HG02759 (cell line): ENCODE measurements around the gene ELK4.
A peak's percentile ranks its signal among the peaks of the same experiment; 100 is the strongest.

Experiments
- ATAC-seq: cut with Tn5 transposase; IDR thresholded peaks from one replicate; pipeline ENCODE4 v1.9.1; 2021; ENCODE audit warnings: mild to moderate bottlenecking, moderate library complexity; ENCODE audit not compliant: unreplicated experiment

The ELK4 gene

DNA sequence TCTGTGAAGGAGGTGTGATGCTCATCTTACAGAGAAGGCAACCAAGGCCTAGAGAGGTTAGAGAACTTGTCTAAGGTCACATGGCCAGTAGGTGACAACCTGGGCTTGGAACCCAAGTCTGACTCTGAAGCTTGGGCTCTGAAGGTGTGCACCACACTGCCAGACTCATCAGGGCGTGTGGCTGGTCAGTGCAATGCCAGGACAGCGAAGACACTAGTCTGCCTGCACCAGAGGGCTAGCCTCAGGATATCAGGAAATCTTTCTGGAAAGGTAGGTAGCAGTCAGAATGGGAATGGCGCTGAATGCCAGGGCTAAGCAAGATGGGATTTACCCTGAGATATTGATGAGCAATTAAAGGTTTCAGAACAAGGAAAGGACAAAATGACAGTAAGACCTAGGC is 34.9 kb downstream of the ELK4 start:
- no peak for ATAC-seq

DNA sequence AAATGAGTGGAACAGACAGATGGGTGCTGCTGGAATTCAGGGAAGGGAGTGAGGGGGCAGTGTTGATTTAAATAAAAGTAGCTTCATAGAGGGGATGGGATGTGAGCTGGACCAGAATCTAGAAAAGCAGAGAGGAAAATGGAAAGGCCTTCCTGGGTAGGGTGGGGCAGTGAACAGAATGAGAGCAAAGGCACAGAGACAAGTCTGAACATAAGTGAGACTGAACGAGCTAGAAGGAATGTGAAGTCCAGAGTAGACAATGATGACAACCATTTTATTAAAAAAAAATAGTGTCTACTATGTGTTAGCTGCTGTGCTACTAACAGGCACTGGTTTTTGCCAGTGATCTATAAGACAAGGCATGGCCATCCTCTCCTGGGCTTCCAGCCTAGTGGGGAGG is 36.0 kb downstream of the ELK4 start:
- ATAC-seq = no peak

DNA sequence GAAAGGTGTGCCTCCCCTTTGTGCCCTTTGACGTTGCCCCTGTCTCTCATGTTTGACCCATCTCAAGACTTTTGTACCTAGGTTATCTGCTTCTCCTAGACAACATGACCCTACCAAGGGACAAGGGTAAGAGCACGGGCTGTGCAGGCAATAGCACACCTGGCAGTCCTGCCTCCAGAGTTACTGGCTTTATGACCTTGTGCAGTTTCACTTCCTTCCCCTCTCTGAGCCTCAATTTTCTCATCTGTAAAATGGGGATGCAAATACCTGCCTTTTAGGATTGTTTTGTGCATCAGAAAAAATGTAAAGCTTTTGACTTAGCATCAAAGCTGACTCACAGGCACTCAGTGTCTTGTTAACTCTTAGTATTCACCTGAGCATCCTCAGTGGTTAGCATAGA is 36.4 kb downstream of the ELK4 start:
- no peak for ATAC-seq

DNA sequence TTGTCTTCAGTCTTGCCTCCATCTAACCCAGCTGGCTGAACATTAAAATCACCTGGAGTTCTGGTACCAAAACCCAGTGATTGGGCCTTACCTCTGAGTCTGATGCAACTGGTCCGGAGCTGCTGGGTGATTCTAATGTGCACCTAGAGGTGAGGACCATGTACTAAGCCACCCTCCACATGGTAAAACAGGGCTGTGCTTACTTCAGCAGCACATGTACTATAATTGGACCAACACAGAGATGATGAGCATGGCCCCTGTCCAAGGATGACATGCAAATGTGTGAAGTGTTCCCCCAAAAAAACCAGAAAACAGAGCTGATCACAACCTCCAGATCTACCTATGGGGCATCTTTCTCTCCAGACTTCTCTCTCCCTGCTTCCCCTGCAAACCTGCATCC is 37.0 kb downstream of the ELK4 start:
- no peak for ATAC-seq

DNA sequence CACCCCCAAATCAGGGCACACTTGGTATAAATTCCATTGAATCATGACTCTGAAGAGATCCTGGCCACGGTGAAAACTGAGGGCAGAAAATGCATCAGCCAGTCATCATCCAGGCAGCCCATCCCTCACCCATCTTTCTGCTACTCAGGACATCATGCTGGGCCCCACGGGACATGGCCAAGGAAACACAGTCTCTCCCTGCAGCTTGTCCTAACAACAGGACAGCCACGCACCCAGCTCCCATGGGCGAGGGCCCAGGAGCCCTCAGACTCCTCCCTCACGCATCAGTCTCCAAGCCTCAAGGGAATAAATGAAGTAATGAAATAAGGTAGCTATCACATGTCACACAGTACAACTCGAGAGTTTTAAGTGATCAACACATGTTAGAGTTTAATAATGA is 37.8 kb downstream of the ELK4 start:
- peak; percentile 7 for ATAC-seq

DNA sequence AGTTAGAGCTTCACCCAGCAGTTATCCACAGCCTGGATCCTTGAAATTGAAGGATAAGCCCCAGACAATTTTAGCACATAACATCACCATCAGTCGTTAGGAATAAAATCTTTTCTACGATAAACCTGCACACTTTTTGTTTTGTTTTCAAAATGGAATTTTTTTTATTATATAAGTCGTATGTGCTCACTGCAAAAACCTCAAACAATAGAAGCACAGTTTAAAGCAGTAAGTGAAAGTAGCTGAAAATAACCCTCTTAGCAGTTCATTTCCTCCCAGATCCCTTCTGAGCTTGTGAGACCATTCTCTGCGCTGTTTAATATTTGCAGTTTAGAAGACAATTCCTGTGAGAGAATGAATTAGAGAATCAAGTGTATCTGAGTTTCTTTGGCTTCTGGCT is 38.3 kb downstream of the ELK4 start:
- peak; percentile 36 for ATAC-seq

DNA sequence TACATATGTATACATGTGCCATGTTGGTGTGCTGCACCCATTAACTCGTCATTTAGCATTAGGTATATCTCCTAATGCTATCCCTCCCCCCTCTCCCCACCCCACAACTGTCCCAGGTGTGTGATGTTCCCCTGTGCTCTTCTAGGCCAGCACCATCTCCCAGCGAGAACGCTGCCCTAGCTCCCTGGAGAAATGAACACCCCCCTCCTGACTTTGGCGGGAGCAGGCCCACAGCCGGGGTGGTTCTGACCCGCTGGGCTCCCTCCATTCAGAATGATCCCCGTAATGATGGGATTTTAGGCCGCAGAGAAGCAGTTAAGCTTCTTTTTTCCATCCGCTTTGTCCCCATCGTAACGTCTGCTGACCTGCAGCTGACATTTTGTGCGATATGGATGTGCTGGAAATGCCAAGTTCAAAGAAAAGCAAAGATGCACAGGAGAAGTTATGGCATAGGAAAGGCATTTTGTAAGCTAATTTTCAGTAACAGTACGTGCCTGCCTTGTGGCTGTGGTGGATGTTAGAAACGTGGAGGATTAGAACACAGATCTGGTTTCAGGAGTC is 39.3 kb downstream of the ELK4 start:
- no peak for ATAC-seq

DNA sequence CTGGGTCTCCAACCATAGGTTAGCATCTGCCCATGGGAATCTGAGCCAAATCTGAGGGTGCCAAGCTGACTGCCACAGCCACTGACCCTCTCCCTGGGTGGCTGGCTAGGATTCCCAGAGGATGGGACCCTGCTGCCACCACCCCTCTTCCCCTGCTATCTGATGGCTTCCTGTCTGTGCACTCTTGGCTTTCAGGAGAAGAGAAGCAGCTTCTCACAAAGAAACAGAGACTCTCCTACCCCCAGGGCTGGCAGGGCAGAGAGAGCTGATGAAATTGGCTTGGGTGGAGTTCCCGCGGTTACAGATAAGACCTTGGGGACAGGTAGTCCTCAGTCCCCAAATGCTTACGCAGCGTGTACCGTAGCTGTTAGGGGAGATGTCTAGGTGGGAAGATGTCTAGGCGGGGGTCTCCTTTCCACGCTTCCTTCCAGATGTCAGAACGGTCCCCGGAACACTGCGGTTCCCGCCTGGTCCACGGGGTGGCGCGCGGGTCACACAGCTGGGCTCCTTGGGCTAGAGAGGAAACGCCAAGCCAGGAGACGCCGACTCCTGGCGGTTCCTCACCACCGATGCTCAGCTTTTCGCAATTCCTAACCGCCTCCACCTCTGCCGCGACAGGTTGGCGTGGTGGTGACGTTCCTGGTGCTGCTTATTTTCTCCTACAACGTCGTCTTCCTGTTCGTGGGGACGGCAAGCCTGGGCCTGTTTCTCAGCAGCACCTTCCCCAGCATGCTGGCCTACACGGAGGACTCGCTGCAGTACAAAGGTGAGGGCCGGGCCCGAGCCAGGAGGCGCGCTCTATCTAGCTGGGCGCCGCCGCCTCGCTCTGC is 40.1 kb downstream of the ELK4 start:
- peak; percentile 80 for ATAC-seq

DNA sequence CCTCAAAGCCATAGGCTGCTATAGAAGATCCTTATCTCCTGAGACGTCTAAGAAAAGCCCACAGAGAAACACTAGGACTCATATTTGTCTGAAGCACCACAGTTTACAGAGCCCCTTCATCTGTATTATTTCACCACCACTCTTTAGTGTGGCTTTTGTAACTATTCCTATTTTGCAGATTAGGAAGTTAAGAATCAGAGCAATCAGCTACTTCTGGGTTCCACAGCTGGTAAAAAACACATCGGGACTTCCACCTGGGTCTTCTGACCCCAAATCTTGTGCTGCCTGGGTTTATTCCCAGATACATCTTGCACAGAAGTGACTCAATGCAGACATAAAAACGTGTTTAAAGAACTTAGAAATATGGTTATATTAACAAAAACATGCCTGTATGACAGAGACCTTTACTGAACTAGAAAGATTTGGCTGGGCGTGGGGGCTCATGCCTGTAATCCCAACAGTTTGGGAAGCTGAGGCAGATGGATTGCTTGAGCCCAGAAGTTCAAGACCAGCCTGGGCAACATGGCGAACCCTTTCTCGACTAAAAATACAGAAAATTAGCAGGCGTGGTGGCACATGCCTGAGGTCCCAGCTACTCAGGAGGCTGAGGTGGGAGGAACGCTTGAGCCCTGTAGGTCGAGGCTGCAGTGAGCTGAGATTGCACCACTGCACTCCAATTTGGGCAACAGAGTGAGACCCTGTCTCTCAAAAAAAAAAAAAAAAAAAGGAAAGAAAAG is 40.9 kb downstream of the ELK4 start:
- no peak for ATAC-seq

DNA sequence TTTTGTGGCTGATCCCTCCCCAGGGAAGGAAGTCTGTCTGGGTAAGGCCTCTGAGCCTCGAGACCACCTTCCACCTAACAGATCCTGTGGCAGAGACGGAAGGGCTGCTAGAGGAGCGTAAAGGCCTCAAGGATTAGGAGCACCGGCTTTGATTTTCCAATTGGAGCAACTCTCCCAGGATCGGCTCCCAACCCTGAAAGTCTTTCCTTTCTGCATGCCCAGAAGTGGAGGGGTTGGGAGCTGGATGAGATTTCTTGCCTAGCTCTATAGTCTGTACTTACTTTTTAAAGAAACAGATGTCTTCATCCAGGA is 41.4 kb downstream of the ELK4 start:
- ATAC-seq = no peak

DNA sequence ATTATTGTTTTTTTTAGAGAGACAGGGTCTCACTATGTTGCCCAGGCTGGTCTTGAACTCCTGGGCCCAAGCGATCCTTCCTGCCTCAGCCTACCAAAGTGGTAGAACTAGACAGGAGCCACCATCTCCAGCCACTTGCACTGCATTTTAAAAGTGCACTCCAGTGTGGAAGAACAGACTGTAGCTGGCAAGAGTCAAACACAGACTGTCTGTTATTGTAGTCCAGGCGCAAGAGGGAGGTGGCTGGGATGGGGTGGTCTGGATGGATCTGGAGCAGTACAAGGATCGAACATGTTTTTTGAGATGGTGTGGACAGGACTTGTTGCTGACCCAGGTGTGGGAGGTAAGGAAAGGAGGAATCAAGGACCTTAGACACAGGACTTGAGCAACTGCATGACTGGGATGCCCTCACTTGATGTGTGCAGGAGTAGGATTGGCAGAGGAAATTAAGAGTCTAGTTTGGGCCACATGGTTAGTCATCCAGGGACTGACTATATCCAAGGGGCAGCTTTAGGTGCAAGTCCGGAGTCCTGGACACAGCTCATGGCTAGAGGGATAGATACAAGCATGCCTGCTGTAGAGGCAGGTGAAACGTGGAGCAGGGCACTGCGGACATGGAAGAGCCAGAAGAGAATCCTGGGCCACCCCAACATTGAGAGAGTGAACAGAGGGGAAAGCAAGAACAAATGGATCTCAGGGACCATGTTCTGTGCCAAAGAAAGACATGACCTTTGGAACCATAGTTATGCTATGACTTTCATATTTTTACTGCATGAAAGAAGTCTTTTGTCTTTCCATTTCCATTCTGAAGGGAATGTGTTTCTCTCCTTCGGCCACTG is 42.0 kb downstream of the ELK4 start:
- no peak for ATAC-seq

DNA sequence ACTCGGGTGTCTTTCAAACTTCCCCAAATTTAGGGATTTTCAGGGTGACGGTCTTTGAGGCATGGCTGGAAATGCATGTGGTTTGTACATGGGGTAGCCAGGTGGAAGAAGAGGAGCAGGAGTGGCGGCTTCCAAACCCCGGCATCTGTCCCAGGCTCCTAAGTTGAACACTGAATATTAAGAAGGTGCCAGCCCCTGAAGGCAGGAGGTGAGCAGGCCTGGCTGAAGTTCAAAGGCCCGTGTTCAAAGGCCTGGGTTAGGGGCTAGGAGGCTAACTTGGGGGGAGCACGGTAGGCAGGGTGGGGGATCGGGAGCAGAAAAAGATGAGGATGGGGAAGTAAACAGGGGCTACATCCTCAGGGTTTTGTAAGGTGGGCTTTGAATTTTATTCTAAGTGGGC is 42.8 kb downstream of the ELK4 start:
- no peak for ATAC-seq

DNA sequence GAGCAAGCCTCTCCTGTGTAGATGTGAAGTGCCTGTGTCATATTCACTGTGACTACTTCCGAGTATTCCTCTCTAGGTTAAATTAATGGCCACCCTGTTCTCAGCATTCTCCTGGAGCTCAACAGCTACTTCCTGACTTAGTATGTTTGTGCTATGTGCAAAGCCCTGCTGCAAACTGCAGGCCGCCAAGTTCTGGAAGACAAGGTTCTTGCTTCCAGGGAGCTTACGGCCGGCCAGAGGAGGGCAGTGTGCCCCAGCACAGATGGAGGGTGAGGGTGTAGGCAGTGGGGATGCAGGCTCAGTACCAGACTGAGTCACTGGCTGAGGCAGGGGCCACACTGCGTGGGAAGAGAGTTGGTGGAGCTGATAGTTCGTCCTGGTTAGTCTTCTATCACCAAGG is 43.2 kb downstream of the ELK4 start:
- ATAC-seq = no peak

DNA sequence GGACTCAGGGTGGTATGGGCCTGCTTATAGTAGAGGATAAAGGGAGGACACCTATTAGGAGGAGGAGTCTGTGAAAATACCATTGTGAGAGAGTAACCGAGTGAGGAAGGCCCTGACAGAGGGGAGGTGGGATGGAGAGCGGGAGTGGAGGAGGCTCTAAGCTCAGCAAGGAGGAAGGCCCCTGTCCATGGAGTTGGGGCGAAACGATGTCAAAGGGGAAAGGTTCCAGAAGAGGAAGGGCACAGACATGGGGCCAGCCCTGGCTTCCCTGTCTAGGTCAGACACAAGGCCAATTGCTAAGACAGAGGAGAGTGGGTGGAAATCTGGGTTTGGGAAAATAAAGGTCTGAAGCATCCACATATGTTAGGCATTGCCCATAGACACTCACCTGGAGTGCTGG is 44.2 kb downstream of the ELK4 start:
- no peak for ATAC-seq

DNA sequence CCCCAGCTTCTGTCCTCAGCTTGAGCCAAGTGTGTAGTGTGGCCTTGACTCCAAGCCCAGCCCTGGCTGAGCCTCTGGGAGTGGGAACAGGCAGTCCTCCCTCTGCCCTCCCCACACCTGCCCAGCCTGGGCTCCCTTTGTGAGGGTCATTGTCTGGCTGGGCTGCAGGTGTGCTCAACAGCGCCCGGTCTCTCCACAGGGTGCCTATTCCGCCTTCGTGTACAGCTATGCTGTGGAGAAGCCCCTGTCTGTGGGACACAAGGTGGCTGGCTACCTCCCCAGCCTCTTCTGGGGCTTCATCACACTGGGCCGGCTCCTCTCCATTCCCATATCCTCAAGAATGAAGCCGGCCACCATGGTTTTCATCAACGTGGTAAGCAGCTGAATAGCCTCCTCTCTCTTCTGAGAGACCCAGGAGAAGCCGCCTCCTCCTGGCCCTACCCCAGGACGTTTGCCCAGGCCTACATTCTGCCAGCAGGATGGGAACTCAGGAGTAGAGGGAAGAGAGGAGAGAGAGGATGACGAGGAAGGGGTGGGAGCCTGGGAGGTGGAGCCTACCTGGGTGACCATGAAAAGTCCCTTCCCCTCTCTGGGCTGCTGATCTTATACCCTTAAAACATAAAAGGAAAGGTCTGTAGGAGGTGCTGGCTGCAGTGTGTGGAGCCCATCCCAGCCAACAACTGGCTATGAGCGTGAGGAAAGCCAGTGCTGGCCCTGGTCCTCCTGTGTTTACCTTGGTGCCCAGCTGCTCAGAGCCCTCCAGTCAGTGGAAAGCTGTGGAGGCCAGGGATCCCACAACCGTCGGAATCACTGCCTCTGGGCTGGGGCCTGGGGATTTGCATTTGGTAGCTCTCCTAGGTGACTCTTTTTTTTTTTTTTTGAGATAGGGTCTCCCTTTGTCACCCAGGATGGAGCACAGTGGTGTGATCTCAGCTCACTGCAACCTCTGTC is 45.7 kb downstream of the ELK4 start:
- ATAC-seq = no peak

DNA sequence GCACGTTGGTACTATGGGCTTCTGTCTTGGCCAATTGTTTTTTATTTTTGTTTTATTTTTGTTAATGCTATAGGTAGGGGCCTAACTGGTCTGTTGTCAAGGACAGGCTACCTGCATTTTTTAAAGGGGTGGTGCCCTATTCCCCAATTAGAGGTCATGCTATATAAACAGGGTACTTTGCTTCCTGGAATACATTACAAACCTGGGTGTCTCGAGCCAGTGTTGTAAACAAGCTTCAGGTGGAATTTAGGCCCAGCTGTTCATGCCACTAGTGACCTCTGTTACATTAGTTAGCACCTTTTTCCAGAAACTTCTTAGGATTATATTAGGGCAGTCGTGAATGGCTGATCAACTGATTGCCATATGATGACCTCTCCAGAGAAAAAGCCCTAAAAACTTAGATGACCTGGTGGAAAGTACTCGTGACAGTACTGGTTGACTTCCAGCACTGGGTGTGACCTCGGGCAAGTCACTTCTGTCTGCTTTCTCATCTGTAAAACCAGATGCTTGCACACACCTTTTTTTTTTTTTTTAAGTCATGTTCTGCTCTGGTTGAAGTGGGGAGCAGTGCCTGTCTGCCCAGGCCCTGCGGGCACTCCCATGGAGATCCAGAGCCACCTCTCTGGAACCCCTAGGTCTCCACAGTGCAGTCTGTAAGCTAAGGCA is 46.5 kb downstream of the ELK4 start:
- ATAC-seq = no peak

DNA sequence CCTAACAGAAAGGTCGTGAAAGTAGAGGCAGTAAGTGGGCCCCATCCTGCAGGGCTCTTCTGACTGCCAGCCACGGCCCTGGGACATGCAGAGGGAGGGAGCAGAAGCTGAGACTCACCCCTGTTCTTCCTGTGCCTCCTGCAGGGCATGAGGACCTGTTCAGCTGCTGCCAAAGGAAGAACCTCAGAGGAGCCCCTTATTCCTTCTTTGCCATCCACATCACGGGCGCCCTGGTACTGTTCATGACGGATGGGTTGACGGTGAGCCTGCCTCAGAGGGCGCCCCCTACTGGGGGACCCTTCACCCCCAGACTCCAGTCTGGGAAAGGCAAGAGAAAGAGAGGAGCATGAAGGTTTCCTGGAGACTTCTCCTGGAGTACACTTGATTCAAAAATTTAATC is 47.1 kb downstream of the ELK4 start:
- ATAC-seq = no peak

DNA sequence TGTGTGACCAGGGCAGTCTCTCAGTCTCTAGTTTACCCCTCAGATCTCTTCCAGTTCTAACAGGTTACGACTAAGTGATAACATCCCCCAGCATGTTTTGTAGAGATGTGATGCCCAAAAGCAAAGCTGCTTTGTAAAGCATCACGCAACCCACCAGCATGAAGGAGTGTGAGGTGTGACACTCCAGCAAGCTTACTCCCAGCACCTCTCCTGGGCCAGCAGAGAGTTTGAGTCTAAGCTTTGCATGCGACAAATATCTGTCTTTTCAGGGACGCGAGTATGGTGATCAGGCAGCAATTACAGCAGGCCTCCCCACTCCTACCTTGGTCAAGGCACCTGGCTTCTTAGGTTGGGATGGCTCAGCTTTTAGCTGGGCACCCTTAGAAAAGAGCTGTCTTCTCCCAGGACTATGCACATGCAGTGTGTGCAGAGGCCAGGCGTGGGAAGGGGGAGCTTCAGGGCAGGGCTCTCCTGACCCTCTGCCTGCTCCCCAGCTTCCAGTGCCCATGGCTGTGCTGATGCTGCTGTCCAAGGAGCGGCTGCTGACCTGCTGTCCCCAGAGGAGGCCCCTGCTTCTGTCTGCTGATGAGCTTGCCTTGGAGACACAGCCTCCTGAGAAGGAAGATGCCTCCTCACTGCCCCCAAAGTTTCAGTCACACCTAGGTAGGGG is 48.2 kb downstream of the ELK4 start:
- no peak for ATAC-seq
